GM12878 (cell line): Measurements from ENCODE around the gene MCM6. TPM values are rescaled to one million over a fixed set of nuclear protein-coding genes. Genes with fewer than 3 reads are reported as not detected.

ENCODE experiments used
- ATAC-seq: fragments of 200-7000 bp; cut with Tn5 transposase; 3 replicates; pipeline ENCODE4 v1.9.1; 2020; ENCODE audit warnings: mild to moderate bottlenecking, moderate library complexity
- BruUV-seq: library from RNA; stranded (reverse); fragments of 400-500 nt; replicated peaks from 2 replicates; lab custom pipeline; 2021; lab: Mats Ljungman, UMichigan
- CTCF ChIA-PET: fragments of 300-600 bp; sonication (Branson Sonifier 250); formaldehyde crosslinking; extraction: SDS; loops from one replicate; lab custom pipeline; 2021; ENCODE audit warnings: inconsistent platforms; lab: Yijun Ruan, JAX
- POLR2A ChIA-PET: fragments of 350-600 bp; formaldehyde crosslinking; extraction: SDS; loops from one replicate; lab custom pipeline; 2021; ENCODE audit warnings: inconsistent platforms; lab: Charles Lee
- RAD21 ChIA-PET: fragments of 300-600 bp; sonication (Branson Sonifier 250); formaldehyde crosslinking; loops from one replicate; lab custom pipeline; 2023; ENCODE audit warnings: antibody characterized with exemption; ENCODE audit not compliant: unreplicated experiment; lab: Charles Lee
- SMC1A ChIA-PET: fragments of 300-600 bp; sonication (Branson Sonifier 250); formaldehyde crosslinking; loops from one replicate; lab custom pipeline; 2023; ENCODE audit not compliant: unreplicated experiment, uncharacterized antibody; lab: Charles Lee
- DNase-seq: peaks from one replicate; pipeline ENCODE4 v3.0.0-alpha.2; 2011; ENCODE audit warnings: low read depth, low spot score
- FAIRE-seq: peaks from 3 replicates; lab custom pipeline; 2011; peaks lifted over from hg19 to GRCh38; lab: Jason Lieb, UNC
- H2AFZ ChIP-seq: 2 replicates; pipeline ENCODE4 v1.6.0; 2011; ENCODE audit warnings: low read depth, low read length, control low read depth; ENCODE audit not compliant: control insufficient read depth
- H3K27ac ChIP-seq: 2 replicates; pipeline ENCODE4 v1.5.1; 2011; ENCODE audit warnings: control low read depth; ENCODE audit not compliant: control insufficient read depth, insufficient read depth
- H3K27me3 ChIP-seq, 2 experiments: replicated peaks in 1 of 2; 2 replicates each; pipeline versions ENCODE4 v1.6.0 to v1.6.1; 2011; ENCODE audit warnings: low read length in 1 of 2; ENCODE audit not compliant: control insufficient read depth in 2 of 2, insufficient read depth in 2 of 2
- H3K36me3 ChIP-seq, 2 experiments: 2 replicates each; pipeline ENCODE4 v1.5.1; 2011; ENCODE audit warnings: low read length in 1 of 2; ENCODE audit not compliant: control insufficient read depth in 2 of 2, insufficient read depth in 2 of 2
- H3K4me1 ChIP-seq: 2 replicates; pipeline ENCODE4 v1.6.1; 2011; ENCODE audit warnings: mild to moderate bottlenecking, low read length, moderate library complexity, mixed read lengths; ENCODE audit not compliant: control insufficient read depth, insufficient read depth
- H3K4me2 ChIP-seq: 2 replicates; pipeline ENCODE4 v1.6.0; 2011; ENCODE audit warnings: control low read depth; ENCODE audit not compliant: control insufficient read depth, insufficient read depth
- H3K4me3 ChIP-seq: fragments of 200-600 bp; sonication (generic); 2 replicates; pipeline ENCODE4 v1.5.1; 2016
- H3K79me2 ChIP-seq: 2 replicates; pipeline ENCODE4 v1.6.0; 2011; ENCODE audit warnings: low read length; ENCODE audit not compliant: control insufficient read depth, insufficient read depth
- H3K9ac ChIP-seq: 2 replicates; pipeline ENCODE4 v1.8.0; 2011; ENCODE audit warnings: low read length, control low read depth, mixed read lengths; ENCODE audit not compliant: control insufficient read depth, insufficient read depth
- H3K9me3 ChIP-seq: replicated peaks from 3 replicates; pipeline ENCODE4 v1.5.1; 2011; ENCODE audit warnings: mild to moderate bottlenecking, low read length; ENCODE audit not compliant: control insufficient read depth, insufficient read depth
- H4K20me1 ChIP-seq: 2 replicates; pipeline ENCODE4 v1.6.0; 2011; ENCODE audit not compliant: control insufficient read depth, insufficient read depth
- CHD4 ChIP-seq: fragments of 200-600 bp; sonication (generic); IDR thresholded peaks from 2 replicates; pipeline ENCODE4 v1.6.1; 2016; ENCODE audit warnings: mild to moderate bottlenecking
- CREB1 ChIP-seq: IDR thresholded peaks from 2 replicates; pipeline ENCODE4 v1.6.1; 2012; ENCODE audit warnings: low read depth, mild to moderate bottlenecking, inconsistent platforms
- FOXM1 ChIP-seq: IDR thresholded peaks from 2 replicates; pipeline ENCODE4 v1.6.1; 2012; ENCODE audit warnings: low read depth, mild to moderate bottlenecking, inconsistent platforms, low read length, moderate library complexity
- POU2F2 ChIP-seq: IDR thresholded peaks from 3 replicates; pipeline ENCODE4 v1.6.1; 2011; ENCODE audit warnings: low read depth, mild to moderate bottlenecking, low read length, borderline replicate concordance
- RB1 ChIP-seq: fragments of 450-650 bp; formaldehyde crosslinking; IDR thresholded peaks from 2 replicates; pipeline ENCODE4 v1.6.1; 2017; ENCODE audit warnings: mild to moderate bottlenecking, borderline replicate concordance
- YY1 ChIP-seq: IDR thresholded peaks from 2 replicates; pipeline ENCODE4 v1.6.1; 2011; ENCODE audit warnings: low read depth, mild to moderate bottlenecking, low read length
- ZSCAN29 ChIP-seq: fragments of 450-650 bp; IDR thresholded peaks from 2 replicates; pipeline ENCODE4 v1.6.1; 2017; ENCODE audit warnings: mild to moderate bottlenecking, moderate library complexity
- WGBS: methylation state at CpG from one replicate; pipeline ENCODE4 v1.1.6; 2016; ENCODE audit warnings: low lambda C conversion rate; ENCODE audit not compliant: insufficient replicate concordance, insufficient coverage; ENCODE audit errors: missing lambda C conversion rate; 5-methylcytosine and 5-hydroxymethylcytosine counted together
- in situ Hi-C: fragments of 300-500 bp; cut with MboI; formaldehyde crosslinking; loops from 9 replicates; pipeline ENCODE4 v1.14.3; 2018; ENCODE audit warnings: mixed read lengths
- intact Hi-C: fragments of 100-400 bp; cut with micrococcal nuclease; formaldehyde crosslinking; loops from one replicate; pipeline ENCODE4 v1.14.2; 2022; ENCODE audit not compliant: unreplicated experiment
- polyA plus RNA-seq, 11 experiments: library from polyadenylated mRNA; depleted of rRNA in 4 of 11; unstranded in 6 of 11; stranded (reverse) in 5 of 11; fragments of >200 nt; fragmentation: Nextera tagmentation in 4 of 11; fragmentation: Illumina TruSeq in 1 of 11; extraction: Ambion mirVana in 4 of 11; extraction: Trizol in 1 of 11; gene quantifications; 1 replicate in 1 of 11; 2 replicates in 10 of 11; pipeline versions ENCODE4 v1.2.1 to v1.2.3, GENCODE V29; 2011 to 2016; ENCODE audit warnings: inconsistent platforms in 2 of 11, missing spikeins in 2 of 11, low read depth in 1 of 11
- total RNA-seq, 4 experiments: library from RNA; depleted of rRNA in 3 of 4; stranded (reverse); fragments of >200 nt in 3 of 4; fragmentation: Illumina TruSeq in 1 of 4; extraction: Trizol in 1 of 4; gene quantifications; 2 replicates each; pipeline versions ENCODE4 v1.2.1 to v1.2.3, GENCODE V29; 2013 to 2021
- TF ChIP-seq, protein P1 (sequence below): fragments of 450-650 bp; IDR thresholded peaks from 2 replicates; pipeline ENCODE4 v1.6.1; 2016; ENCODE audit warnings: mild to moderate bottlenecking
- TF ChIP-seq, protein P2 (sequence below): fragments of 450-650 bp; formaldehyde crosslinking; IDR thresholded peaks from 2 replicates; pipeline ENCODE4 v1.5.0; 2022; ENCODE audit warnings: mild to moderate bottlenecking, missing genetic modification characterization
- TF ChIP-seq, protein P3 (sequence below): IDR thresholded peaks from 2 replicates; pipeline ENCODE4 v1.6.1; 2012; ENCODE audit warnings: improper control_type of control experiment, low read depth, low read length; ENCODE audit not compliant: insufficient replicate concordance

Gene MCM6
- total and polyA plus RNA-seq, 10 of the 15 experiments (the other 5 are each of a cell fraction or from before 2014, with no cell fraction given), result 37.4 to 118 (median 82.2) TPM

DNA sequence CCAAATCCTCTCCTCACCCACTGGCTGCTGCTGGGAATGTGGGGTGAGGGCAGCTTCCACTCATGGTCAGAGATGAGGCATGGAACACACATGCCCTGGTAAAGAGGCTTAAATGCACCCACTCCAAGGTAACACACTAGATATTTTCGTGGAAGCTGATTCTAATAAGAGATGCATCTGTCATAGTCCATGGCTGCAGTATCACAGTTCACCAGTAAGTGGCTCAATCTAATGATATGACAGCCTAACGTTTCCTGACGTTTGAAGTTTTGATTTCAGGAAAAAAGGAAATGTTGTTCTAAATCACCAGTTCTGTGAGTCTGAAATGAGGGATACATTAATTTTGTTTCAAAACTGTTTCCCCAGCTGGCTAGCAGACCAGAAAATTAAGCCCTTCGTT is 77.5 kb downstream of the MCM6 start (continued):
- TF ChIP-seq, protein P1, sequence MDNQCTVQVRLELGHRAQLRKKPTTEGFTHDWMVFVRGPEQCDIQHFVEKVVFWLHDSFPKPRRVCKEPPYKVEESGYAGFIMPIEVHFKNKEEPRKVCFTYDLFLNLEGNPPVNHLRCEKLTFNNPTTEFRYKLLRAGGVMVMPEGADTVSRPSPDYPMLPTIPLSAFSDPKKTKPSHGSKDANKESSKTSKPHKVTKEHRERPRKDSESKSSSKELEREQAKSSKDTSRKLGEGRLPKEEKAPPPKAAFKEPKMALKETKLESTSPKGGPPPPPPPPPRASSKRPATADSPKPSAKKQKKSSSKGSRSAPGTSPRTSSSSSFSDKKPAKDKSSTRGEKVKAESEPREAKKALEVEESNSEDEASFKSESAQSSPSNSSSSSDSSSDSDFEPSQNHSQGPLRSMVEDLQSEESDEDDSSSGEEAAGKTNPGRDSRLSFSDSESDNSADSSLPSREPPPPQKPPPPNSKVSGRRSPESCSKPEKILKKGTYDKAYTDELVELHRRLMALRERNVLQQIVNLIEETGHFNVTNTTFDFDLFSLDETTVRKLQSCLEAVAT, result no peak
- no peak for TF ChIP-seq ZSCAN29

DNA sequence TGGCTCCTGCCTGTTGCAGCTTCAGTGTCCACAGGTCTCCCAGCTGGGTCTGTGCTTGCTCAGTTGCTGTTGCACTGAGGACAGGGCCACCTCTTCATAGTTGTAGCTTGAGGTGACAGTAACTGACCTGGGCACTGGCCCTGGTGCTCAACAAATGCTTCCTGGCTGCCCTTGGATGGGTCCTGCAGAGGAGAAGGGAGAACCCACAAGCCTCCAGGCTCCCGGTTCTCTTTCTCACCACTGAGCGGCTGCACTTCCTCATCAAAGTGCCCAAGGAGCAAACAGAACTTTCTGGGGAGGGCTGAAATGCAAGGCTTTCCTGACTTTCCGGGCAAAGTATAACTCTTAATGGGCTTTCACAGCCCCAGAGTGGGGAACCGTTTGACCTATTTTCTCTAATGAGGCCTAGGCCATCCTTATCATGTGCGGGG is 78.0 kb downstream of the MCM6 start:
- Histone ChIP-seq H3K4me1 (peaks cover 10% of the 10 kb centered on the region), H4K20me1 (no peaks in the 10 kb centered on the region), H2AFZ (no peak overlapping the region), H3K9ac (no peak overlapping the region)
- DNase-seq, result no peak
- WGBS, result 41% methylated on average over 5 of the region's 5 CpGs
- intact Hi-C loops, result loop anchor here (5.0 kb wide), 2 partner anchors 326 to 796 kb away; no protein-coding TSS in a partner anchor
- SMC1A ChIA-PET, result interaction anchor here (0.6 to 3.2 kb wide), 15 partner anchors 9 to 797 kb away, joined by 3 to 20 read pairs (median 4); no protein-coding TSS in a partner anchor
- TF ChIP-seq, protein P2, sequence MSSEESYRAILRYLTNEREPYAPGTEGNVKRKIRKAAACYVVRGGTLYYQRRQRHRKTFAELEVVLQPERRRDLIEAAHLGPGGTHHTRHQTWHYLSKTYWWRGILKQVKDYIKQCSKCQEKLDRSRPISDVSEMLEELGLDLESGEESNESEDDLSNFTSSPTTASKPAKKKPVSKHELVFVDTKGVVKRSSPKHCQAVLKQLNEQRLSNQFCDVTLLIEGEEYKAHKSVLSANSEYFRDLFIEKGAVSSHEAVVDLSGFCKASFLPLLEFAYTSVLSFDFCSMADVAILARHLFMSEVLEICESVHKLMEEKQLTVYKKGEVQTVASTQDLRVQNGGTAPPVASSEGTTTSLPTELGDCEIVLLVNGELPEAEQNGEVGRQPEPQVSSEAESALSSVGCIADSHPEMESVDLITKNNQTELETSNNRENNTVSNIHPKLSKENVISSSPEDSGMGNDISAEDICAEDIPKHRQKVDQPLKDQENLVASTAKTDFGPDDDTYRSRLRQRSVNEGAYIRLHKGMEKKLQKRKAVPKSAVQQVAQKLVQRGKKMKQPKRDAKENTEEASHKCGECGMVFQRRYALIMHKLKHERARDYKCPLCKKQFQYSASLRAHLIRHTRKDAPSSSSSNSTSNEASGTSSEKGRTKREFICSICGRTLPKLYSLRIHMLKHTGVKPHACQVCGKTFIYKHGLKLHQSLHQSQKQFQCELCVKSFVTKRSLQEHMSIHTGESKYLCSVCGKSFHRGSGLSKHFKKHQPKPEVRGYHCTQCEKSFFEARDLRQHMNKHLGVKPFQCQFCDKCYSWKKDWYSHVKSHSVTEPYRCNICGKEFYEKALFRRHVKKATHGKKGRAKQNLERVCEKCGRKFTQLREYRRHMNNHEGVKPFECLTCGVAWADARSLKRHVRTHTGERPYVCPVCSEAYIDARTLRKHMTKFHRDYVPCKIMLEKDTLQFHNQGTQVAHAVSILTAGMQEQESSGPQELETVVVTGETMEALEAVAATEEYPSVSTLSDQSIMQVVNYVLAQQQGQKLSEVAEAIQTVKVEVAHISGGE (CRISPR knock-in tag), result no peak
- TF ChIP-seq POU2F2 (no peak), RB1 (no peak), FOXM1 (no peak), CREB1 (no peak), YY1 (no peak), CHD4 (no peak)
- TF ChIP-seq, protein P3, sequence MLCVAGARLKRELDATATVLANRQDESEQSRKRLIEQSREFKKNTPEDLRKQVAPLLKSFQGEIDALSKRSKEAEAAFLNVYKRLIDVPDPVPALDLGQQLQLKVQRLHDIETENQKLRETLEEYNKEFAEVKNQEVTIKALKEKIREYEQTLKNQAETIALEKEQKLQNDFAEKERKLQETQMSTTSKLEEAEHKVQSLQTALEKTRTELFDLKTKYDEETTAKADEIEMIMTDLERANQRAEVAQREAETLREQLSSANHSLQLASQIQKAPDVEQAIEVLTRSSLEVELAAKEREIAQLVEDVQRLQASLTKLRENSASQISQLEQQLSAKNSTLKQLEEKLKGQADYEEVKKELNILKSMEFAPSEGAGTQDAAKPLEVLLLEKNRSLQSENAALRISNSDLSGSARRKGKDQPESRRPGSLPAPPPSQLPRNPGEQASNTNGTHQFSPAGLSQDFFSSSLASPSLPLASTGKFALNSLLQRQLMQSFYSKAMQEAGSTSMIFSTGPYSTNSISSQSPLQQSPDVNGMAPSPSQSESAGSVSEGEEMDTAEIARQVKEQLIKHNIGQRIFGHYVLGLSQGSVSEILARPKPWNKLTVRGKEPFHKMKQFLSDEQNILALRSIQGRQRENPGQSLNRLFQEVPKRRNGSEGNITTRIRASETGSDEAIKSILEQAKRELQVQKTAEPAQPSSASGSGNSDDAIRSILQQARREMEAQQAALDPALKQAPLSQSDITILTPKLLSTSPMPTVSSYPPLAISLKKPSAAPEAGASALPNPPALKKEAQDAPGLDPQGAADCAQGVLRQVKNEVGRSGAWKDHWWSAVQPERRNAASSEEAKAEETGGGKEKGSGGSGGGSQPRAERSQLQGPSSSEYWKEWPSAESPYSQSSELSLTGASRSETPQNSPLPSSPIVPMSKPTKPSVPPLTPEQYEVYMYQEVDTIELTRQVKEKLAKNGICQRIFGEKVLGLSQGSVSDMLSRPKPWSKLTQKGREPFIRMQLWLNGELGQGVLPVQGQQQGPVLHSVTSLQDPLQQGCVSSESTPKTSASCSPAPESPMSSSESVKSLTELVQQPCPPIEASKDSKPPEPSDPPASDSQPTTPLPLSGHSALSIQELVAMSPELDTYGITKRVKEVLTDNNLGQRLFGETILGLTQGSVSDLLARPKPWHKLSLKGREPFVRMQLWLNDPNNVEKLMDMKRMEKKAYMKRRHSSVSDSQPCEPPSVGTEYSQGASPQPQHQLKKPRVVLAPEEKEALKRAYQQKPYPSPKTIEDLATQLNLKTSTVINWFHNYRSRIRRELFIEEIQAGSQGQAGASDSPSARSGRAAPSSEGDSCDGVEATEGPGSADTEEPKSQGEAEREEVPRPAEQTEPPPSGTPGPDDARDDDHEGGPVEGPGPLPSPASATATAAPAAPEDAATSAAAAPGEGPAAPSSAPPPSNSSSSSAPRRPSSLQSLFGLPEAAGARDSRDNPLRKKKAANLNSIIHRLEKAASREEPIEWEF, result no peak
- TF ChIP-seq, all 136 proteins: peak for 0
- BruUV-seq, result no TSS peak
- ChIA-PET RAD21 (interaction anchor here (0.7 to 2.4 kb wide), 10 partner anchors 8 to 793 kb away, joined by 3 to 16 read pairs (median 4); no protein-coding TSS in a partner anchor), CTCF (interaction anchor here (0.6 to 5.8 kb wide), 43 partner anchors 9 to 833 kb away, joined by 3 to 46 read pairs (median 5); partner anchors contain the start of genes MCM6 and UBXN4), POLR2A (no interaction called here)
- Histone ChIP-seq H3K4me2 (no peak overlapping the region), H3K4me3 (no peak overlapping the region), H3K9me3 (peaks cover 5% of the 10 kb centered on the region; the same call in 2 of the 3 replicates), H3K79me2 (no peaks in the 10 kb centered on the region), H3K36me3 (no peaks in the 10 kb centered on the region), H3K27me3 (no peaks in the 10 kb centered on the region), H3K27ac (no peak overlapping the region)
- in situ Hi-C loops, result no loop called here
- peak; percentile 9; the same call in 2 of the 3 replicates for ATAC-seq
- FAIRE-seq, result no peak
